ENCODE data around the gene SH2D4B.
A peak's percentile ranks its signal among the peaks of the same experiment; 100 is the strongest.

GRCh38 chr10:80599424-80599847 lies 61.7 kb downstream of the SH2D4B start:
- no peak for TF ChIP-seq POLR2A (IDR thresholded peaks at IDR 0.05)
- TF ChIP-seq, protein P1, sequence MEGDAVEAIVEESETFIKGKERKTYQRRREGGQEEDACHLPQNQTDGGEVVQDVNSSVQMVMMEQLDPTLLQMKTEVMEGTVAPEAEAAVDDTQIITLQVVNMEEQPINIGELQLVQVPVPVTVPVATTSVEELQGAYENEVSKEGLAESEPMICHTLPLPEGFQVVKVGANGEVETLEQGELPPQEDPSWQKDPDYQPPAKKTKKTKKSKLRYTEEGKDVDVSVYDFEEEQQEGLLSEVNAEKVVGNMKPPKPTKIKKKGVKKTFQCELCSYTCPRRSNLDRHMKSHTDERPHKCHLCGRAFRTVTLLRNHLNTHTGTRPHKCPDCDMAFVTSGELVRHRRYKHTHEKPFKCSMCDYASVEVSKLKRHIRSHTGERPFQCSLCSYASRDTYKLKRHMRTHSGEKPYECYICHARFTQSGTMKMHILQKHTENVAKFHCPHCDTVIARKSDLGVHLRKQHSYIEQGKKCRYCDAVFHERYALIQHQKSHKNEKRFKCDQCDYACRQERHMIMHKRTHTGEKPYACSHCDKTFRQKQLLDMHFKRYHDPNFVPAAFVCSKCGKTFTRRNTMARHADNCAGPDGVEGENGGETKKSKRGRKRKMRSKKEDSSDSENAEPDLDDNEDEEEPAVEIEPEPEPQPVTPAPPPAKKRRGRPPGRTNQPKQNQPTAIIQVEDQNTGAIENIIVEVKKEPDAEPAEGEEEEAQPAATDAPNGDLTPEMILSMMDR (IDR thresholded peaks at IDR 0.05): peak in 1 of 4 experiments; percentile 34
- TF ChIP-seq EP300 (IDR thresholded peaks at IDR 0.05): no peak
